GM23248 (cell line): ENCODE measurements around the gene RBPJ. TPM values are rescaled to one million over a fixed set of nuclear protein-coding genes. Genes with fewer than 3 reads are reported as not detected.

ENCODE experiments used
- DNase-seq: peaks from one replicate; pipeline ENCODE4 v3.0.0-alpha.2; 2015
- H2AFZ ChIP-seq: fragments of 200-600 bp; sonication (generic); 2 replicates; pipeline ENCODE4 v1.6.1; 2016; ENCODE audit warnings: antibody characterized with exemption
- H3F3A ChIP-seq: fragments of 200-600 bp; sonication (generic); 2 replicates; pipeline ENCODE4 v1.6.1; 2016; ENCODE audit warnings: mild to moderate bottlenecking, antibody characterized with exemption, mixed run types; ENCODE audit not compliant: insufficient read depth
- H3K27ac ChIP-seq: fragments of 200-600 bp; sonication (generic); 2 replicates; pipeline ENCODE4 v1.5.1; 2016; ENCODE audit warnings: mild to moderate bottlenecking
- H3K27me3 ChIP-seq: fragments of 200-600 bp; sonication (generic); replicated peaks from 2 replicates; pipeline ENCODE4 v1.6.1; 2016; ENCODE audit warnings: mild to moderate bottlenecking; ENCODE audit not compliant: insufficient read depth
- H3K36me3 ChIP-seq: fragments of 200-600 bp; sonication (generic); 2 replicates; pipeline ENCODE4 v1.6.1; 2016; ENCODE audit warnings: low read depth, mild to moderate bottlenecking
- H3K4me1 ChIP-seq: fragments of 200-600 bp; sonication (generic); 2 replicates; pipeline ENCODE4 v1.6.1; 2016; ENCODE audit warnings: mild to moderate bottlenecking; ENCODE audit not compliant: insufficient read depth
- H3K4me2 ChIP-seq: fragments of 200-600 bp; sonication (generic); one replicate; pipeline ENCODE4 v1.6.1; 2016; ENCODE audit warnings: mild to moderate bottlenecking; ENCODE audit not compliant: unreplicated experiment
- H3K4me3 ChIP-seq: fragments of 200-600 bp; sonication (generic); 2 replicates; pipeline ENCODE4 v1.5.1; 2016; ENCODE audit warnings: mild to moderate bottlenecking
- H3K79me2 ChIP-seq: fragments of 200-600 bp; sonication (generic); 2 replicates; pipeline ENCODE4 v1.6.1; 2016; ENCODE audit warnings: mild to moderate bottlenecking; ENCODE audit not compliant: insufficient read depth
- H3K9ac ChIP-seq: fragments of 200-600 bp; sonication (generic); 2 replicates; pipeline ENCODE4 v1.6.1; 2016; ENCODE audit warnings: mild to moderate bottlenecking
- H3K9me2 ChIP-seq: fragments of 200-600 bp; sonication (generic); 2 replicates; pipeline ENCODE4 v1.6.1; 2016; ENCODE audit warnings: mixed run types, mild to moderate bottlenecking, moderate library complexity; ENCODE audit not compliant: insufficient read depth
- H3K9me3 ChIP-seq: fragments of 200-600 bp; sonication (generic); one replicate; pipeline ENCODE4 v1.6.1; 2017; ENCODE audit warnings: low read depth
- H4K20me1 ChIP-seq: fragments of 200-600 bp; sonication (generic); 2 replicates; pipeline ENCODE4 v1.6.0; 2016; ENCODE audit not compliant: insufficient read depth
- EZH2 ChIP-seq: fragments of 200-600 bp; sonication (generic); IDR thresholded peaks from 2 replicates; pipeline ENCODE4 v1.6.1; 2018; ENCODE audit warnings: antibody characterized with exemption, mild to moderate bottlenecking; ENCODE audit not compliant: insufficient read depth, poor library complexity, severe bottlenecking
- EZH2phosphoT487 ChIP-seq: fragments of 200-600 bp; sonication (generic); IDR thresholded peaks from 2 replicates; pipeline ENCODE4 v1.6.1; 2018; ENCODE audit warnings: antibody characterized with exemption, moderate library complexity, mild to moderate bottlenecking, low read depth; ENCODE audit not compliant: insufficient read depth
- WGBS, 2 experiments: methylation state at CpG; one replicate each; pipeline ENCODE4 v1.1.6; 2015 to 2017; ENCODE audit warnings: low lambda C conversion rate in 2 of 2, low coverage in 1 of 2; ENCODE audit errors: missing lambda C conversion rate in 2 of 2; 5-methylcytosine and 5-hydroxymethylcytosine counted together
- in situ Hi-C: fragments of 300-500 bp; cut with MboI; formaldehyde crosslinking; loops from 2 replicates; pipeline ENCODE4 v1.15.0; 2020
- polyA plus RNA-seq: library from polyadenylated mRNA; unstranded; fragments of >200 nt; fragmentation: Nextera tagmentation; extraction: Ambion mirVana; gene quantifications from 2 replicates; pipeline ENCODE4 v1.2.1, GENCODE V29; 2016
- total RNA-seq: library from RNA; depleted of rRNA; stranded (reverse); fragments of >200 nt; shearing (Covaris generic); gene quantifications from 2 replicates; pipeline ENCODE4 v1.2.3, GENCODE V29; 2014

RBPJ gene
- total and polyA plus RNA-seq, 2 experiments from 2014 or later: 70.7 to 85.4 TPM

- Histone ChIP-seq H3K4me3 (no peak overlapping the region), H3F3A (no peaks in the 10 kb centered on the region), H4K20me1 (no peaks in the 10 kb centered on the region), H3K27me3 (peaks cover 4% of the 10 kb centered on the region; the same call in 1 of the 2 replicates), H3K4me1 (no peaks in the 10 kb centered on the region), H2AFZ (no peak overlapping the region), H3K79me2 (no peaks in the 10 kb centered on the region), H3K9me2 (no peaks in the 10 kb centered on the region), H3K36me3 (no peaks in the 10 kb centered on the region), H3K4me2 (no peak overlapping the region), H3K9me3 (no peaks in the 10 kb centered on the region), H3K9ac (no peak overlapping the region), H3K27ac (no peak overlapping the region)
- in situ Hi-C loops: loop anchor here (25.0 kb wide), 1 partner anchor 538 kb away; no protein-coding TSS in a partner anchor
- DNase-seq: no peak
- 66 to 69% methylated on average over 3 of the region's 3 CpGs for WGBS, 2 experiments
- TF ChIP-seq EZH2phosphoT487 (no peak), EZH2 (no peak)
Measured at GRCh38 chr4:26474551-26474950, 153.7 kb downstream of the RBPJ start.

- Histone ChIP-seq H3K4me3 (no peak overlapping the region), H3K9me2 (no peaks in the 10 kb centered on the region), H3K4me1 (no peaks in the 10 kb centered on the region), H4K20me1 (no peaks in the 10 kb centered on the region), H3K9ac (no peak overlapping the region), H3K27me3 (peaks cover 4% of the 10 kb centered on the region; the same call in 1 of the 2 replicates), H3K79me2 (no peaks in the 10 kb centered on the region), H3K9me3 (no peaks in the 10 kb centered on the region), H3K36me3 (no peaks in the 10 kb centered on the region), H3K4me2 (no peak overlapping the region), H2AFZ (no peak overlapping the region), H3F3A (no peaks in the 10 kb centered on the region), H3K27ac (no peak overlapping the region)
- DNase-seq: no peak
- TF ChIP-seq EZH2phosphoT487: no peak
- no peak for TF ChIP-seq EZH2
- WGBS, 2 experiments: 74 to 77% methylated on average over 8 of the region's 8 CpGs
- in situ Hi-C loops: no loop called here
Measured at GRCh38 chr4:26475716-26476115, 154.9 kb downstream of the RBPJ start.

GRCh38 chr4:26476545-26476944 is 155.7 kb downstream of the RBPJ start:
- H3K4me2 ChIP-seq: no peak overlapping the region
- H3K4me3 ChIP-seq: no peak overlapping the region
- no peaks in the 10 kb centered on the region for H3F3A ChIP-seq
- H3K9ac ChIP-seq: no peak overlapping the region
- no peaks in the 10 kb centered on the region for H3K9me3 ChIP-seq
- H2AFZ ChIP-seq: no peak overlapping the region
- H3K27me3 ChIP-seq: peaks cover 4% of the 10 kb centered on the region; the same call in 1 of the 2 replicates
- no peak overlapping the region for H3K27ac ChIP-seq
- 60 to 61% methylated on average over 5 of the region's 5 CpGs for WGBS, 2 experiments
- H3K36me3 ChIP-seq: no peaks in the 10 kb centered on the region
- TF ChIP-seq EZH2phosphoT487 (no peak), EZH2 (no peak)
- DNase-seq: no peak
- in situ Hi-C loops: no loop called here
- H4K20me1 ChIP-seq: no peaks in the 10 kb centered on the region
- no peaks in the 10 kb centered on the region for H3K4me1 ChIP-seq
- H3K9me2 ChIP-seq: no peaks in the 10 kb centered on the region
- H3K79me2 ChIP-seq: no peaks in the 10 kb centered on the region

- Histone ChIP-seq H4K20me1 (no peaks in the 10 kb centered on the region), H2AFZ (no peak overlapping the region), H3K9me2 (no peaks in the 10 kb centered on the region), H3K4me2 (no peak overlapping the region), H3K4me1 (0 out of 2 replicates have a peak, but pooled peaks cover 4% of the 10 kb centered on the region), H3F3A (0 out of 2 replicates have a peak, but pooled peaks cover 2% of the 10 kb centered on the region), H3K9ac (no peak overlapping the region), H3K36me3 (no peaks in the 10 kb centered on the region), H3K4me3 (no peak overlapping the region), H3K79me2 (no peaks in the 10 kb centered on the region), H3K27ac (no peak overlapping the region), H3K9me3 (no peaks in the 10 kb centered on the region), H3K27me3 (peaks cover 4% of the 10 kb centered on the region; the same call in 1 of the 2 replicates)
- in situ Hi-C loops: no loop called here
- no peak for TF ChIP-seq EZH2phosphoT487
- TF ChIP-seq EZH2: no peak
- 82 to 90% methylated on average over 12 to 13 of the region's 13 CpGs for WGBS, 2 experiments
- no peak for DNase-seq
Measured at GRCh38 chr4:26478330-26478729, 157.5 kb downstream of the RBPJ start.
